Skin epidermis (tissue), 12 donors: ENCODE data around the gene NOTCH1.

Experiments
- H3K27ac ChIP-seq, 21 experiments: fragments of 200-600 bp; sonication (generic) in 11 of 21; one replicate each; pipeline ENCODE4 v1.5.0; 2020; ENCODE audit warnings: mild to moderate bottlenecking in 3 of 21, inconsistent platforms in 2 of 21, moderate library complexity in 2 of 21
- H3K4me3 ChIP-seq, 7 experiments: fragments of 200-600 bp; sonication (generic) in 2 of 7; one replicate each; pipeline ENCODE4 v1.5.0; 2020; ENCODE audit warnings: inconsistent platforms in 2 of 7, mild to moderate bottlenecking in 2 of 7, moderate library complexity in 1 of 7

The NOTCH1 gene

DNA sequence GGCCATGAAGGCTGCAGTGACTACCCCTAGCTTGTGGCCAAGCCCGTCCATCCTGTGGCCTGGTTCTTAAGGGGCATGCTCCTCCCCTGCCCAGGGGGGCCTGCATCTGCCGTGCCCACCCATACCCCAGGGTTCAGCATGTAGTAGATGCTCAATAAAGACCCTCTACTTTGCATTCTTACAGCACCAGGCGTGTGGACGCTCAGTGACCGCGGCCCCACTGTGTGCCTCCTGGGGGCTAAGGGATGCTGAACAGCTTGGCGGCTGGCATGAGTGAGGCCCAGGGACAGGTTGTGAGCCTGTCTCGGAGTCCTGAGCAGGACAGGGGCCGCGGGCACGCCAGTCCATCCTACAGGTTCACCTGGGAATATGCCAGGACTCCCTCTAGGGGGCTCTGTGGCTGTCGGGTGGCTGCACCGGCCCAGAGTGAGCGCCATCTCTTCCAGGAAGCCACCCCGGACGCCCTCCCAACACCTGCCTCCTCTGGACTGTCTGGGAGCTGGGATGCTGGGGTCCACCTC is 9.1 kb downstream of the NOTCH1 start:
- Histone ChIP-seq H3K4me3 (no peak overlapping the region), H3K27ac (peak overlapping the region in 6 of 21 experiments; percentile 30 to 95 (median 65))

DNA sequence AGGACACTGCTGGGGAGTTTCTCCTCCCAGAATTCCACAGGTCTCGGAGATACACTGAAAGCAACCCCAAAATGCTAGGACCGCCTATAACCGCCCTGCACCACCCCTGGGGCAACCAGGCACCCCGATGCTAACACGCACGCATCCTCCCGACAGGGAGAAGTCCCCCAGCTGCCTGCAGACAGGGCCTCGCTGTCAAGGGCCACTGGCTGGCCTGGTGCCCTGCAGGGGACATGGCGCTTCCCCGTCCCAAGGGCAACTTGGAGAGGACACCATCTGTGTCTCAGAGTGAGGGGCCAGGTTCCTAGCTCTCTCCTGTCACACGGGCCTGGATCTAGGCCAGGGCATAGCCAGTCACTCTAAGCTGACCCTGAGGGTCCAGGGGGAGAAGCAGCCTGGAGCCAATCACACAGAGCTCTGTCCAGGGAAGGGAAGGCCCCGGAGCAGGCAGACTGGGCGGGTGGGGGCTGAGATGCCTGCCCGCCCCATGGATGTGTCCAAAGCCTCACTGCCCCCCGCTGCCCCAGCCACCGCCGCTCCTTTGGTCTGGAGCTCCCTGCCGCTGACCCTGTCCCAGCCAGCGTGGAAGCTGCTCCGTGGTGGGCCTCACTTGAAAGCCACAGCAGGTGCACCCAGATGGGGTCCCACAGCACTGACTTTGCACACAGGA is 9.7 kb downstream of the NOTCH1 start:
- peak overlapping the region in 6 of 21 experiments; percentile 17 to 53 (median 37) for H3K27ac ChIP-seq
- no peak overlapping the region for H3K4me3 ChIP-seq

DNA sequence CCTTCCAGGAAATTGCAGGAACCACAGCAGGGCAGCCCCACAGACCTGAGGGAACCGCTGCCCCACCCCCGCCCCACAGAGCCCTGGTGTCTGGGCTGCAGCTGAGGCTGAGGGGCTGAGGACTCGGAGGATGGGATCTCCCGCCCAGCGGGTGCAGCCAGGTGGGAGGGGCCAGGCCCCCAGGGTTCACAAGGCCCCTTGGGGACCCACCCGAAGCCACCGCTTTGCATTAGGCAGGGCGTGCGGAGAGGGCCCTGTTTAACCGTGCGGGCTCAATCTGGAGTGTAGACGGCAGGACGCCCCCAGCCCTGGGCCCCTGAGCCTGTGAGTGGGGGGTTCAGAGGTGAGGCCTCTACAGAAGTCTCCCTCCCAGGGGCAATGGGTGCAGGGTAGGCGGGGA is 10.8 kb downstream of the NOTCH1 start:
- peak overlapping the region in 5 of 21 experiments; percentile 17 to 91 (median 80) for H3K27ac ChIP-seq
- no peak overlapping the region for H3K4me3 ChIP-seq

DNA sequence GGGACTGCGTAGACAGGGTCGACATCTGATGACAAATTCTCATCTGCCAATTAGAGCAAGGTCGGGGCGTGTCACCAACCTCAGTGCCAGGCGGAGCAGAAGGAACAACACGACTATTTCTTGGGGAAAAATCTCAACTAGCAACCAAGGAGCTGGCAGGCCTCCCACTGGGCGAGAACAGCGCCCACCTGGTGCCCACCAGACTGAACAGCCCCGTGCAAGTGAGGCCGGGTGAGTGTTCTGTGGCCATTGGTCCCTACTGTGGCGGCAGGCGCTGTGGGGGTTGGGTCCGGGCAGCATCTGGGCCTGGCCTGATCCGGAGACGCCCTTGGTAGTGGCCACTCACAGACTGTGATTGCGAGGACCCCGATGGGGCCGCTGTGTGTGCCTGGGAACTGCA is 11.5 kb downstream of the NOTCH1 start:
- Histone ChIP-seq H3K4me3 (no peak overlapping the region), H3K27ac (peak overlapping the region in 19 of 21 experiments; percentile 5 to 92 (median 76))

DNA sequence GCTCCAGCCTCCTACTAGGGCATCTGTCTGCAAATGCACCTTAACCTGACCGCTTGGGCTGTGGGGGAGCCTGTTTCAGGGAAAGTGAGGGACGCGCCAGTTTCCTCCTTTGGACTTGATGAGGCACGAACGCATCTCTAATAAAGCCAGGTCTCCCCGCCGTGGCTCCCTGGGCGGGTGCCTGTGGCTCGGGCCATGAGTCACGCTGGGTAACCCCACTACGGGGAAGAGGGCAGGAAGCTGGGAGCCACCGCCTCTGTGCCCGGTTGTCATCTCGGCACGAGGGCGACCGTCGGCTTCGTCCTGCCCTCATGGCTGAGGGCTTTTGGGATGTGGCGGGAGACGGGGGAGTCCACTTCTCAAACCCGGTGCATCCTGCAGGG is 12.1 kb downstream of the NOTCH1 start:
- peak overlapping the region in 2 of 7 experiments; percentile 3 to 16 for H3K4me3 ChIP-seq

DNA sequence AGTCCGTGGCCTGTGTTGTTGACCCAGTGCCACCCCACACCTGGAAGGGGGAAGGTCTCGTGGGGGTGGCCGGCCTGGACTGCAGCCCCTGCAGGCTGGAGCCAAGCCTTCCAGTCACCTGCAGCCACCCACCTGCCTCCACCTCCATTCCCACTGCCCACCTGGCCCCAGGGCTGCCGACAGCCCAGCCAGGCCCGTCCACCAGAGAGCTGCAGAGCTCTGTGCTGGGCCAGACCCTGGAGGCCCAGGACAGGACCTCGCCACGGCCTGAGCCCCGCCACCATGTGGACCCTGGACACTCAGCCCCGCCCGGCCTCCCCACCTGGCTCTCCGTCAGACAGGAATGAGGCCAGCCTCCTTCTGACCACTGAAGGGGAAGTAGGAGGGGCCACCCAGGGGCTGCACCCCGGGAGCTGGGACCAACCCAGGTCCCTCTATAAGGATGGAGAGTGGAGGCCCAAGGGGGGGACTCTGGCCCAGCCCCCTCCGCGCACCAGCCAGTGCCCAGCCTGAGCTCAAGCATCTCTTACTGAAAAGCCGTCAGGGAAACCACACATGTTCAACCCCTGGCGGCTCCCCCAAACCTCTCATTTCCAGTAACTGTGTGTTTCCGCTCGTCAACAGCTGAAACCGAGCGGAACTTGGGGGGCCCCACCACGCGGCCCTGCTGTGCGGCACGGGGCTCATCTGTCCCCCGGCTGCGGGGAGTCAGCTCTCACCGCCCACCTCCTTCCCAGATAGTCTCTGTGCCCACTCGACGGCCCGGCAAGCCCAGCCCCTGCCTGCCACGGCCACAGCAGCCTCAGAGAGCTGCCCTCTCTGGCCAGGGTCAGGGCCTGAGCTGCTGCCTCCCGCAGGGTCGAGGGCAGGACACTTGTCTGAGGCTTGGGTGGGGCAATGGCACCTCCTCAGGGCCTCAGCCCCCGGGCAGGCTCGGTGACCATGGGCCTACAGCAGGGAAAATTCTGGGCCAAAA is 12.8 kb downstream of the NOTCH1 start:
- Histone ChIP-seq H3K4me3 (peak overlapping the region in 2 of 7 experiments; percentile 3 to 16), H3K27ac (peak overlapping the region in 20 of 21 experiments; percentile 37 to 92 (median 75))

More for the DNA sequence above, 12.1 kb downstream of the NOTCH1 start:
- H3K27ac ChIP-seq, result peak overlapping the region in 20 of 21 experiments; percentile 5 to 92 (median 75)

DNA sequence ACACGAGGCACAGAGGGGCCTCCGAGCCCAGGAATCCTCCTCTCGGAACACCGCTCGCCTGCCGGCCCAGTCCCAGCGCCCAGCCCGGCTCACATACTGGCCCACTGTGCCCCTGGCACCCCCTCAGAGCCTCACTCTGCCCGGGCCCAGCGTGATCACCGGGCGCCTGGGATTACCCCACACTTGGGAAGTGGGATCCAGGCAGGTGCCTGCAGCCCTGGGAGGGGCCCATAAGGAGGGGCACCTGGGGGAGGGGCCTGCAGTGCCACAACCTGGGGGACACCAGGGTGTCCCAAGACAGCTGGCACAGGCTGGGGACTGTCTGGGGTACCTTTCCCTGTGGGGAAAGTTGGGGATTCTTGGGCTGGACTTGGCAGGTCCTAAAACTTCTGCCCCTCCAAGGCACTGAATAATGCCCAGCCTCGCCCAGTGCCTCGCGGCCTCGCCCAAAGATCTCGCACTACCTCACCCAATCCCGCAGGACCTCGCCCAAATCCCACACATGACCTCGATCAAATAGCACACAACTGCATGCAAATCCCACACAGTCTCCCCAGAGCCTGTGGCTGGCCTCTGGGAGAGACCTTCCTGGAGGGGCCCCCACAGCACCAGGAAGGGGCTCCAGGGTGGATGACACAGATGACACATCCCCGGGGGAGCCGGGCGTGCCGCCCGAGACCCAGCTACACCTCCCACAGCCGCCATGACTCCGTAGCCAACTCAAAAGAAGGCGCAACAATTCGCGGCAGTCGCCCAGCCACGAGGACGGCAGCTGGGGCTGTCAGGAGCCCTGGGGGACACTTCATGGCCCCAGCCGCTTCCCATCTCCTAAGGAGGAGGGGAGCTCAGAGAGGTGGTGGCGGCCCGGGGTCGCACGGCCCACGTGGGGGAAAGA is 13.7 kb downstream of the NOTCH1 start:
- Histone ChIP-seq H3K27ac (peak overlapping the region in 20 of 21 experiments; percentile 5 to 92 (median 75)), H3K4me3 (no peak overlapping the region)

DNA sequence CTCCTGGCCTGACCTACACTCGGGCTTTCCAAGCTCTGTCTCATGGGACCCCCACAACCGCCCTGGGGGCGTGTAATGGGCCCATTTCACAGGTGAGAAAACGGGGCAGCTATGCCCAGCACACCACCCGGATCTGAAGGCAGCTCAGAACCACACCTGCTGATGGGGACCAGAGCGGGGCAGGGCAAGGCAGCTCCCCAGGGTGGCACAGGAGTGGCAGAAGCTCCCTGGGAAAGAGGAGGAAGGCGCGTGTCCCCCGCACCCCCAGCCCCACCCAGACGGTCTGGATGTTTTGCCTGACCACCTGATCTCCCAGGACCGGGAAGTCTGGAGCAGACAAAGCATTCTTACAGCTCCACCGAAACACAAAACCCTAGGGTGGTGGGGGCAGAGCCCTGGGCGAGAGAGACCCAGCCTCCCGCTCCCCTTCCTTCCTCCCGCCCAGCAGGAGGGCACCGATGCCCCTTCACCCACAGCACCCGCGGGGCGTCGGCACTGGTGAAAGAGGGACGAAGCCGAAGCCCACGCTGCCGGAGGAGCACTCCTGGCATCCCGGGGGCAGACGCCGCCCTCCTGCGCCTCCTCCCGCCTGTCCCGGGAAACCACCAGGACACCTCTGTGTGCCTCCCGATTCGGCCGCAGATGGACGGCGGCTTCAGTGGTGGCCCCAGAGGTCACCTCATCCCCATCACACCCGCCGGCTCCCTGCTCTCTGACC is 14.5 kb downstream of the NOTCH1 start:
- H3K4me3 ChIP-seq, result no peak overlapping the region
- H3K27ac ChIP-seq, result peak overlapping the region in 14 of 21 experiments; percentile 5 to 92 (median 77)

DNA sequence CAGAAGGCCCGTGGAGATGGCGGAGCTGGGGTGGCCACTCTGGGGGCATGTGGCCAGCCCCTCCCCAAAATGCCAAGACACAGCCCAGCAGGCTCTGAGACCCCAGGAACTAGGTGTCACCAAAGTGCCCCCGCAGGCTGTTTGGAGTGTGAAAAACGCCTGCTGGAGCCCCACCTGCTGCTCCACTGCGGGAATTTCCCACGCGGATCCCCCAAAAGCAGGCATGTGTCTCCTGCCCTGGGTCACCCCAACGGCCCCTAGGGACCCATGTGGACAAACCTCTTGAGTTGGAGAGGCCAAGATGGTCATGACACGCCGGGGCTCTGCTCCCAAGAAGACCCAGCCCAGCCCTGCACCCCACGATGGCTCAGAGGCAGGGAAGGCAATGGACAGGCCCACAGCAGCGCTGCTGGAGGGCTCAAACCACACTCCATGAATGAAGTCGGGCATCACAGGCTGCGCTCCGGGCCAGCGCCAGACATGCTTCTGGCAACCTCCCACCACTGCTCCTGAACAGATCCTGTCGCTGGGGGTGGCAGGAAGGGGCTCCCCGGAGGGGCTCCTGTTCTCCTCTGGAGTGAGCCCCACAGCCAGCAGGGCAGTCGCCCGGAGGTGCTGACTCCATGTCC is 15.3 kb downstream of the NOTCH1 start:
- H3K27ac ChIP-seq, result peak overlapping the region in 15 of 21 experiments; percentile 1 to 80 (median 59)
- H3K4me3 ChIP-seq, result no peak overlapping the region

DNA sequence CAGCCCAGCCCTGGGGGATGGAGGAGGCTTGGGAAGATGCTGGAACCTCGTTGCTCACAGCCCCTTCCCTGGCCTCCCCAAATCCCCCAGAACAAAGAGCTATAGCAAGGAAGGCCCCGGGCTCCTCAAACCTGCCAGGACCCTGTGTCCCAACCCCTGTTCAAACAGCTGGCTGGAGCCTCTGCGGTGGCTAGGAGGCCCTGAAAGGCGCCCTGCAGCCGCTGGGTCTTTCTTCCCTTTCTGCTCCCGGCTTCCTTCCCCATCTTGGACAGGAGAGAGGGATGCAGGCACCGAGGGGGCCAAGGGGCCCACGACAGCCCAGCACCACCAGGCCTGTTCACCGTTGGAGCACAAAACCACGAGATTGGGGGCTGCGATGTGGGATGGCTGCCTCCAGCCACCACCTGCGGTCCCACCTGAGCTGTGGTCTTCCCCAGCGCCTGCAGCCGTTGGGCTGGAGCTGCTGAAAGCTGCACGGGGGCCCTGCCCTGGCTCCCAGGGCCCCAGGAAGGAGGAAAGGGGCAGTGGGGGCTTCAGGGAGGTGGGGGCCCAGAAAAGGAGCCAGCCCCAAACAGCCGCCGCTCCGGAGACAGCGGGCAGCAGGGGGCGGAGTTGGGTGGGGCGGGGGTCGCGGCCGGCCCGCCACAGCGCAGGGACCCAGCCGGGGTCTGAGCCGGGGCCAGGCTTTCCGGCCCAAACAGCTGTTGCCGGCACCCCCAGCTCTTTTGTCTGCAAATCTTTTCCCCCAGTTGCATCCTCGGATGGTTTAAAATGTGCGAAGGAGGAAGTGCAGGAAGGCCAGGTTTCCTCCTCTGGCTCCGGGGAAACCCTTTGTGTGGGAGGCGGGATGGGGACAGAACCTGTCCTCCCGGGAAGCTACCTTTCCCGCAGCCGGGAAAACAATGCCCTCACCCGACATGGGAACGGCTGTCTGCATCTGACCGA is 16.1 kb downstream of the NOTCH1 start:
- Histone ChIP-seq H3K27ac (peak overlapping the region in 17 of 21 experiments; percentile 1 to 80 (median 50)), H3K4me3 (no peak overlapping the region)

DNA sequence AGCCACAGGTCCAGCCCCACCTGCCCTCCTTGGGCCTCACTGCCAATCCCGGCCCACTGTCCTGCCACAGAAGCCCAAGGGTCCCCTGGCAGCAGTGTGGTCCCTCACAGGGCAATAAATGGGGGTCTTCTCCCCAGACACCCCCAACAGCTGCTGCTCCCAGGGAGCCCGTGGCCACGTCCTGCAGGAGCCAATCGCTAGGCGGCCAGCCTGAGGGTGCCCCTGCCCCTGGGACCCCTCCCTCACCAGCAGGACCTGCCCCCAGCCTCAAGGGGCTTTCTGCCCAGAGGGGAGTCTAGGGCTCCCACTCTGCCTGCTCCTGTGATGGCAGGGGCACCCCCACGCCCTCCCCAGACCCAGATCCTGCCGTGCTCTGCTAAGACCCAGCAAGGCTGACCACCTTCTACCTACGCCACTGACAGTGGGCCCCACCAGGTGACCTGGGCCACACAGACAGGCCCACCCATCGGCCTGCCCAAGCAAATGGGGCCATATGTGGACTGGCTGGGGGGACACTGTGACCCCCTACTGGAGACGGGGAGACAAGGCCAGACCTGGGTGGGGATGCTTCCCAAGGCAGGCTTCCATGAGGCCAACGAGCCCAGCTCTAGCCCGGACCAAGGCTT is 17.0 kb downstream of the NOTCH1 start:
- peak overlapping the region in 11 of 21 experiments; percentile 4 to 74 (median 44) for H3K27ac ChIP-seq
- H3K4me3 ChIP-seq, result no peak overlapping the region

DNA sequence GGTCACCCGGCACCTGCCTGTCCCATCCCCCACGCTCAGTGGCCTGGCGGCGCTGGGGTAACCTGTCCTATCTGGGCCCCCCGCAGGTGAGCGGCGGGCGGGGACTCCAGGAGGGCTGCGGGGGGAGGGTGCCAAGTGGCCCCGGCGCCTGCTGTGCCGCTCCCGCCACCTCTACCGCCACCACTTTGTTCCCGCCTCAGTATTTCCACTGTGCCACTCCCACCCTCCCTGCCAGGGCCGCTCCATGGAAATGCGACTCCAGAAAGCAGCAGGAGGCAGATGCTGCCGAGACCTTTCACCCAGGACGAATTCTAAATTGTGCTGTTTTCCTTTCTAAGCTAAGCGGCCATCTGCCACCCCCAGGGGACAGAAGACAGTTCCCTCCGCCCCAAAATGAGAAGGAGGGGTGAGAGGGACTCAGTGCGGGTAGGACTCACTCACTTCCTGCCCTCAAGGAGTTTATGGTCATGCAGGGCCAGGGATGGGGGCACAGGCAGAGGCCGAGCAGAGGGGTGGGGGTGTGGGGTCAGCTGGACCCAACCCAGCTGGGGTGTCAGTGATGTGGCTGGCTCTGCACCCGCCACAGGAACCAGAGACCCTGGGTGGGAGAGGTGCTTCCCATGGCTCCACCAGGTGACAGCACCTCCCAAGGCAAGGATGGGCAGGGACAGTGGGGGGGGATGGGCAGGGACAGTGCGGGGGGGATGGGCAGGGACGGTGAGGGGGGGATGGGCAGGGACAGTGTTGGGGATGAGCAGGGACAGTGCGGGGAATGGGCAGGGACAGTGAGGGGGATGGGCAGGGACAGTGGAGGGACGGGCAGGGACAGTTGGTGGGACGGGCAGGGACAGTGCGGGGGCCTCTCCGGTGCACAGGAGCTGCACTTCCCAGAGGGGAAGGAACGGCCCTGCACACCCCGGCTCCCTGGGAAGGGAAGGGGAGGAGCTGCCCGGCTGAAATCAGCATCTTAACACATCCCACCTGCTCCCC is 17.8 kb downstream of the NOTCH1 start:
- Histone ChIP-seq H3K4me3 (no peak overlapping the region), H3K27ac (peak overlapping the region in 9 of 21 experiments; percentile 17 to 74 (median 45))

DNA sequence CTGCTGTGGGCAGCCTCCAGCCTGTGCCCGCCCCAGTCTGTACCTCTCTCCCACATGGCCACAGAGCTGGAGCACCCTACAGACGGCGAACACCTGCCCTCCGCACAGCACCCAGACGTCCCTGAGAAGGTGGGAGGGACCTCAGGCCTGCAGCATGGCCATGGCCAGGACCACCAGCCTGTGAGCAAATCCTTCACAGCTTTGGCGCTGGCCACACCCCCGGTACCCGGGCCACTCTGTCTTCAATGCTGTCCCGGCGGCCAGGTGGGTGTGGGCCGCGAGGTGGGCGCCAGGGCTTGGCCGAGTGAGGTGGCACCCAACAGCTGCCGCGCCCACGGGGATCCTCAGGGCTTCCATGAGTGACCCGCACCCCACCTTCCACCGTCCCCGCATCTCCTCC is 18.7 kb downstream of the NOTCH1 start:
- H3K4me3 ChIP-seq, result no peak overlapping the region

DNA sequence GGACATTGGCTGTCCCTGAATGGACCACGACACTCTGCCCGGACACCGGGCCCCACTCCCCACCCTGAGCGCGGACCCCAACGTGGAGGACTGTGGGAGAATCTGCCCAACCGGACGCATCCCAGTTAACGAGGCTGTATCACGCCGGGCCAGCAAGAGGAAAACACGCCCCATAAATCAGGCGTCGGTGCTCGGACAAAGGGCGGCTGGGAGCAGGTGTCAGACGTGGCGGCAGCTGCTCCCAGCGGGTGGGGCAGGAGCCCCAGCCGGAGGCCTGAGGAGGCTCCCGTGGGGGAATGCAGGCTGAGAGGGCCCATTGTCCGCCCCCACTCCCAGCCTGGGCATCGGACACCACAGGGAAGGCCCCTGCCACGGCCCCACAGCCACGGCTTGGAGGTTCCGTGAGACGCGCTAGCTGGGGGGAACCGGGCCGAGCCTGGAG is 19.2 kb downstream of the NOTCH1 start:
- H3K4me3 ChIP-seq, result no peak overlapping the region
- H3K27ac ChIP-seq, result peak overlapping the region in 7 of 21 experiments; percentile 14 to 67 (median 45)

More for the DNA sequence above, 18.7 kb downstream of the NOTCH1 start:
- peak overlapping the region in 8 of 21 experiments; percentile 3 to 60 (median 16) for H3K27ac ChIP-seq

DNA sequence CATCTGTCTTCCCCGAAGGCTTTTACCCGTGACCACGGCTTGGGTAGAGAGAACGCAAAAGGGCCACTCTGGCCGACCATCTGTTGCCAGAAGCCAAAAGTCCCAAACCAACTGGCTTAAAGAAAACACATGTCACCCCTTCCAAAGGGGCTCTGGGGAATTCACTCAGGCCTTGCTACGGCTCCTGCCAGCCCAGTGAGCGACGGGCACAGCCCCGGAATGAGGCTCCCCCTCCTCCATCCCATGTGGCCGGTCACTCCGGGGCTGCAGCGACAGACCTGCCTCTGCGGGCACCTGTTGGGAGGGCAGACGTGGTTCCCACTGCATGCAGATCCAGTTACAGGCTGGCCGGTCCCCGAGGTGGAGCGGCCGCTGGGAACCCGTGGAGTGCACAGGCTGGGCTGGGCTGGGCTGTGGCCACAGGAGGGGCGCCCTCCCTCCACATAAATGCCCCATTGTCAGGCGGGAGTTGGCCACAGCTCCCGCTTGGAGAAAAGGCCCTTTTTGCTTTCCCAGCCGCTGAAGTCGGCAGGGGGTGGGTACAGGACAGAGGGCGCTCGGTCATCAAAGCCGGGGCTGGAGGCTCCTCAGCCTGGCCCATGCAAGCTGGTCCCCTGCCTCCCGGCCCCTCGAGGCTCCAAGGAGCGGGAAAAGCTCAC is 19.9 kb downstream of the NOTCH1 start:
- Histone ChIP-seq H3K4me3 (no peak overlapping the region), H3K27ac (peak overlapping the region in 6 of 21 experiments; percentile 14 to 67 (median 52))
